Esophagus muscularis mucosa (tissue), 4 donors: Measurements from ENCODE around the gene CD38. TPM values are rescaled to one million over a fixed set of nuclear protein-coding genes. Genes with fewer than 3 reads are reported as not detected.

ENCODE experiments used
- DNase-seq: peaks from one replicate; pipeline ENCODE4 v3.0.0-alpha.2; 2017; ENCODE audit errors: extremely low spot score
- H3K27ac ChIP-seq, 4 donors: fragments of 200-600 bp; sonication (generic); replicated peaks in 1 of 4; 1 replicate in 3 of 4; 2 replicates in 1 of 4; pipeline ENCODE4 v1.5.1; 2016 to 2019; ENCODE audit warnings: mild to moderate bottlenecking in 1 of 4
- H3K27me3 ChIP-seq, 4 donors: fragments of 200-600 bp; sonication (generic); one replicate each; pipeline versions ENCODE4 v1.5.1 to v1.6.0; 2016 to 2019
- H3K36me3 ChIP-seq, 4 donors: fragments of 200-600 bp; sonication (generic); one replicate each; pipeline ENCODE4 v1.5.1; 2016 to 2019
- H3K4me1 ChIP-seq, 4 donors: fragments of 200-600 bp; sonication (generic); one replicate each; pipeline ENCODE4 v1.5.1; 2016 to 2019
- H3K4me3 ChIP-seq, 4 donors: fragments of 200-600 bp; sonication (generic); 1 replicate in 2 of 4; 2 replicates in 2 of 4; pipeline ENCODE4 v1.5.1; 2016 to 2019; ENCODE audit warnings: mild to moderate bottlenecking in 4 of 4, moderate library complexity in 1 of 4
- H3K9me3 ChIP-seq, 4 donors: fragments of 200-600 bp; sonication (generic); 1 replicate in 3 of 4; 2 replicates in 1 of 4; pipeline ENCODE4 v1.5.1; 2016 to 2019
- CTCF ChIP-seq, 3 experiments: fragments of 200-600 bp in 2 of 3; fragments of 450-650 bp in 1 of 3; sonication (generic) in 2 of 3; IDR thresholded peaks; one replicate each; pipeline ENCODE4 v1.5.1; 2017 to 2019; ENCODE audit warnings: antibody characterized with exemption in 3 of 3, mild to moderate bottlenecking in 2 of 3, moderate library complexity in 1 of 3
- EP300 ChIP-seq: sonication (generic); formaldehyde crosslinking; IDR thresholded peaks from one replicate; pipeline ENCODE4 v1.6.1; 2017; ENCODE audit warnings: antibody characterized with exemption
- POLR2A ChIP-seq: fragments of 450-650 bp; IDR thresholded peaks from one replicate; pipeline ENCODE4 v1.6.1; 2017; ENCODE audit warnings: antibody characterized with exemption, moderate library complexity, mild to moderate bottlenecking, low read depth
- POLR2AphosphoS5 ChIP-seq, 2 donors: sonication (generic); formaldehyde crosslinking; IDR thresholded peaks; one replicate each; pipeline ENCODE4 v1.6.1; 2017; ENCODE audit warnings: antibody characterized with exemption in 2 of 2
- whole genome bisulfite sequencing: methylation state at CpG from one replicate; pipeline ENCODE4 v1.1.5; 2018; 5-methylcytosine and 5-hydroxymethylcytosine counted together
- intact Hi-C: fragments of 100-400 bp; cut with DNase I; formaldehyde crosslinking; loops from one replicate; pipeline ENCODE4 v1.15.1; 2023
- total RNA-seq, 4 donors: library from RNA; depleted of rRNA; stranded (reverse); fragments of >200 nt; gene quantifications; one replicate each; pipeline versions ENCODE4 v1.1.0 to v1.2.1, GENCODE V29; 2016

The CD38 gene
- total RNA-seq, 4 donors from 2014 or later = 1.4 to 5.8 (median 2.6) TPM

DNA sequence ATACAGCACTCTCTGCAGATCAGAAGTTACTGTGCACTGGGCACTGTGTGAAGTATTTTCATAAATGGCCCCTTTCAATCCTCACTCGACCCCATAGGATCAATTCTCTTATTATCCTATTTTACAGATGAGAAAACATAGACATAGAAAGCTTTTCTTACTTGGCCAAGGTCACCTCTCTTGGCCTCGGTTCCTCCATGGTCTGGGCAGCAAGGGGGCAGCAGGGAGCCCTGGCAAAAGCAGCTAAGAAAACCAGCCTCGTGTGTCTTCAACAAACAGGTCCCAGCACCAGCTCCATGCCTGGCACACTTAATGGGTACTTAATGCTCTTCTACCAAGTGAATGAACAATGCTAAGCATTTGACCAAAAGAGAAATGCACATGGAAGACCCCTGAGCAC is 40.9 kb upstream of the CD38 start:
- WGBS = 67% methylated on average over 3 of the region's 3 CpGs
- Histone ChIP-seq H3K4me3 (no peak overlapping the region), H3K36me3 (no peaks in the 10 kb centered on the region), H3K4me1 (no peaks in the 10 kb centered on the region), H3K27ac (no peak overlapping the region), H3K9me3 (no peaks in the 10 kb centered on the region), H3K27me3 (no peaks in the 10 kb centered on the region)
- TF ChIP-seq POLR2A (no peak), CTCF (IDR thresholded peaks at IDR 0.05) (no peak), POLR2AphosphoS5 (IDR thresholded peaks at IDR 0.05) (no peak), EP300 (no peak)
- no peak for DNase-seq
- intact Hi-C loops = loop anchor here (10.0 kb wide), 1 partner anchor 258 kb away; no protein-coding TSS in a partner anchor

DNA sequence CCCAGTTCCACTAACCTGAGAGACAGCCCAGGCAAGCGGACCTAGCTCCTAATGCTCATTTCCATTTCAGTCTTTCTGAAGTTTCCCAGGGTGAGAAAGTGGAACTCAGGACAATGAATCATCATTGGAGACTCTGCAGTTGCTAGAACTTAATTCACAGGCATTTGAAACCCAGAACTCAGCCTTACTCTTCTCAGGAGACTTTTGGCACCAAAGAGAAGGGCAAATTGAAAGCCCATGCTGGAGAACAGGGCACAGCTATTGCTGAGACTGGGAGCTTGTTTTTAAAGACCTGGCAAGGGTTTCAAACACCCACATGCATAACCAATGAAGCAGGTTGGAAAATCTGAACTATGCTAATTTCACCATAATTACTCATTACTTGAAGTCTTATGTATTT is 39.3 kb upstream of the CD38 start:
- H3K27me3 ChIP-seq = no peaks in the 10 kb centered on the region

GRCh38 chr4:15740764-15741404 is 37.2 kb upstream of the CD38 start:
- TF ChIP-seq POLR2AphosphoS5 (IDR thresholded peaks at IDR 0.05) = no peak
- no peak for TF ChIP-seq EP300
- no peak for TF ChIP-seq CTCF (IDR thresholded peaks at IDR 0.05)
- TF ChIP-seq POLR2A = no peak
- Histone ChIP-seq H3K4me3 (no peak overlapping the region), H3K27me3 (no peaks in the 10 kb centered on the region), H3K4me1 (no peaks in the 10 kb centered on the region), H3K27ac (no peak overlapping the region), H3K9me3 (no peaks in the 10 kb centered on the region), H3K36me3 (no peaks in the 10 kb centered on the region)
- no peak for DNase-seq
- 67% methylated on average over 11 of the region's 11 CpGs for WGBS
- intact Hi-C loops = no loop called here

More for the DNA sequence above, 39.3 kb upstream of the CD38 start:
- no peaks in the 10 kb centered on the region for H3K36me3 ChIP-seq
- intact Hi-C loops = loop anchor here (10.0 kb wide), 1 partner anchor 256 kb away; no protein-coding TSS in a partner anchor
- WGBS = 56% methylated on average over 1 of the region's 1 CpG
- DNase-seq = no peak
- no peak overlapping the region for H3K4me3 ChIP-seq
- no peak for TF ChIP-seq EP300
- no peak for TF ChIP-seq CTCF (IDR thresholded peaks at IDR 0.05)
- TF ChIP-seq POLR2A = no peak
- TF ChIP-seq POLR2AphosphoS5 (IDR thresholded peaks at IDR 0.05) = no peak
- H3K27ac ChIP-seq = no peak overlapping the region
- H3K4me1 ChIP-seq = no peaks in the 10 kb centered on the region
- H3K9me3 ChIP-seq = no peaks in the 10 kb centered on the region

- no peak overlapping the region for H3K27ac ChIP-seq
- 71% methylated on average over 1 of the region's 1 CpG for WGBS
- H3K4me1 ChIP-seq = no peaks in the 10 kb centered on the region
- TF ChIP-seq POLR2A = no peak
- no peak for TF ChIP-seq POLR2AphosphoS5 (IDR thresholded peaks at IDR 0.05)
- TF ChIP-seq EP300 = no peak
- TF ChIP-seq CTCF (IDR thresholded peaks at IDR 0.05) = no peak
- H3K36me3 ChIP-seq = no peaks in the 10 kb centered on the region
- H3K4me3 ChIP-seq = no peak overlapping the region
- no peaks in the 10 kb centered on the region for H3K9me3 ChIP-seq
- no peak for DNase-seq
- no peaks in the 10 kb centered on the region for H3K27me3 ChIP-seq
- intact Hi-C loops = no loop called here
These were observed 36.0 kb upstream of the CD38 start for GRCh38 chr4:15742083-15742582.
